Measurements from ENCODE around the gene KRTAP3-3.
"Not testable (repeated sequence)": the region's sequence is repeated elsewhere in the genome, so short reads cannot be mapped to it uniquely, and the experiment has no call there.

KRTAP3-3 gene

GRCh38 chr17:41003926-41004325 is 10.0 kb upstream of the KRTAP3-3 start:
- no peak for DNase-seq

- DNase-seq = no peak
Measured at GRCh38 chr17:41002814-41003213, 8.8 kb upstream of the KRTAP3-3 start.

- DNase-seq = no peak
Measured at GRCh38 chr17:41001795-41002194, 7.8 kb upstream of the KRTAP3-3 start.

GRCh38 chr17:40999563-40999962 is 5.6 kb upstream of the KRTAP3-3 start, which contains the start of gene KRTAP3-2:
KRTAP3-2 (minus strand) TSS chr17:40999906; CDS start chr17:40999853, 53 bp downstream.
- DNase-seq = not testable (repeated sequence)

GRCh38 chr17:40997361-40997760 is 3.4 kb upstream of the KRTAP3-3 start:
- DNase-seq = no peak

GRCh38 chr17:40996829-40997228 is 2.9 kb upstream of the KRTAP3-3 start:
- DNase-seq = no peak

GRCh38 chr17:40995116-40995515 is 1.2 kb upstream of the KRTAP3-3 start:
- no peak for DNase-seq

GRCh38 chr17:40993084-40993483 is 880 bp downstream of the KRTAP3-3 start:
- DNase-seq = no peak

- DNase-seq = no peak
Measured at GRCh38 chr17:40992666-40993065, 1.3 kb downstream of the KRTAP3-3 start.

- DNase-seq = no peak
Measured at GRCh38 chr17:40986920-40987319, 7.0 kb downstream of the KRTAP3-3 start.

GRCh38 chr17:40984226-40984625 is 9.7 kb downstream of the KRTAP3-3 start, which contains the start of gene KRT40:
KRT40 (minus strand) TSS chr17:40984326; CDS start chr17:40984273, 53 bp downstream.
- DNase-seq = no peak

GRCh38 chr17:40981115-40981514 is 12.8 kb downstream of the KRTAP3-3 start:
- DNase-seq = no peak

- no peak for DNase-seq
Measured at GRCh38 chr17:40980596-40980995, 13.4 kb downstream of the KRTAP3-3 start.

- DNase-seq = no peak
Measured at GRCh38 chr17:40980117-40980516, 13.8 kb downstream of the KRTAP3-3 start.

GRCh38 chr17:40978575-40979151 is 15.3 kb downstream of the KRTAP3-3 start:
- DNase-seq = no peak

- DNase-seq = no peak
Measured at GRCh38 chr17:40975516-40975915, 18.4 kb downstream of the KRTAP3-3 start.

- no peak for DNase-seq
Measured at GRCh38 chr17:40974366-40974765, 19.6 kb downstream of the KRTAP3-3 start.

GRCh38 chr17:40967582-40967981 is 26.4 kb downstream of the KRTAP3-3 start:
- no peak for DNase-seq

GRCh38 chr17:40966848-40967247 is 27.1 kb downstream of the KRTAP3-3 start, which contains the start of gene KRT39:
KRT39 (minus strand) TSS chr17:40966948; CDS start chr17:40966856, 92 bp downstream.
- no peak for DNase-seq

- no peak for DNase-seq
Measured at GRCh38 chr17:40963838-40964237, 30.1 kb downstream of the KRTAP3-3 start.

GRCh38 chr17:40962059-40962561 is 31.9 kb downstream of the KRTAP3-3 start:
- no peak for DNase-seq

GRCh38 chr17:40961591-40961990 is 32.4 kb downstream of the KRTAP3-3 start:
- DNase-seq = no peak

- no peak for DNase-seq
Measured at GRCh38 chr17:40960144-40960543, 33.8 kb downstream of the KRTAP3-3 start.

- DNase-seq = no peak
Measured at GRCh38 chr17:40958086-40958953, 35.6 kb downstream of the KRTAP3-3 start.
